Rectal smooth muscle tissue (tissue), 1 donor: ENCODE results near the gene MRC2.

Experiments
- H3K27ac ChIP-seq: one replicate; pipeline ENCODE4 v1.7.0; 2013; ENCODE audit warnings: low read depth, low read length, inconsistent platforms
- H3K27me3 ChIP-seq: one replicate; pipeline ENCODE4 v1.7.0; 2013; ENCODE audit warnings: low read length; ENCODE audit not compliant: control insufficient read depth, insufficient read depth
- H3K36me3 ChIP-seq: one replicate; pipeline ENCODE4 v1.7.0; 2013; ENCODE audit warnings: low read length; ENCODE audit not compliant: control insufficient read depth, insufficient read depth
- H3K4me1 ChIP-seq: one replicate; pipeline ENCODE4 v1.7.0; 2013; ENCODE audit warnings: low read length; ENCODE audit not compliant: control insufficient read depth, insufficient read depth
- H3K4me3 ChIP-seq: one replicate; pipeline ENCODE4 v1.7.0; 2013; ENCODE audit warnings: low read length
- H3K9ac ChIP-seq: one replicate; pipeline ENCODE4 v1.7.0; 2013; ENCODE audit warnings: low read length

MRC2 gene

DNA sequence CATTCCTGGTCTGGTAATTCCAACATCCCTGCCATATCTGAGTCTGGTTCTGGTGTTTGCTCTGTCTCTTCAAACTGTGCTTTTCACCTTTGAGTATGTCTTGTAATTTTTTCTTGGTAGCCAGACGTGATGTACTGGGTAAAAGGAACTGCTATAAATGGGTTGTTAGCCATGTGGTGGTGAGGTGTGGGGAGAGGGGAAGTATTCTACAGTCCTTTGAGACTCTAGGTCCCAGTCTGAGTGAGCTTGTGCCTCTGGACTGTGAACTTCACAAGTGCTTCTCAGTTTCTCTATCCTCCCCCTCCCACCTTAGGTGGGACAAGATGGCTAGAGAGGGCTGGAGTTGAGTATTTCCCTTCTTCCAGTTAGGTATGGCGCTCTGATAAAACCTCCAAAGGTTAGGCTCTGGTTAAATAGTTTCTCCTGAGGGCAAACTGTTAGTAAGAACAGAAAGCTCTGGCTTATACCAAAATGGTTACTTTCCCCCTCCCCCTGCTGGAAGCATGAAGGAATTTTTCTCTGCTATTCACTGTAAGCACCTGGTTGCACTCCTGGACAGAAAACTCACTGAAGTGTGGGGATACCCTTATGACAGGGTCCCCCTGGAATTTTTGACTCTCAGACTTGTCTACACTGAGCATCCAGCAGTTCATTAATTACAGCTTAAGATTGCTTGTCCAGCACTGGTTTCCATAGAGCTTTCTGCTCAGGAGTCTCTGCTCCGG lies 92.8 kb downstream of the MRC2 start:
- H3K27me3 ChIP-seq: no peaks in the 10 kb centered on the region
- no peak overlapping the region for H3K9ac ChIP-seq
- H3K27ac ChIP-seq: no peak overlapping the region
- no peaks in the 10 kb centered on the region for H3K36me3 ChIP-seq
- no peaks in the 10 kb centered on the region for H3K4me1 ChIP-seq
- no peak overlapping the region for H3K4me3 ChIP-seq

DNA sequence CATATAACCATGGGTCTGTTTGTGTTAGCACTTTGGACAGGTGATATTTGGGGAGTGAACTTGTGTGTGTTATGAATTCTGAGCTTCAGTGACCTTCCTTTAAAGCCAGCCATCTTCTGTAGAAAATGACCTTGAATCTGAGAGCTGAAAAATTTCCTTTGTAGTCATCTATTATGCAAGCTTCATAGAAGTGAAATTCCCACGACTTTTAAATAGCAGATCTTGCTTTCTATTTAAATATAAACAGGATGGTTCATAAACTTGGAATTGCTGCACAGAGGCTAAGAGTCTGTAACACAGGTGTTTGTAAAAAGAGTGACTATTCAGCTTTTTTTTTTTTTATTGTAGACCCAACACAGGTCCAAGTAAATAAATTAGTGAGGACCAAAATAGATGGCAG lies 95.2 kb downstream of the MRC2 start:
- Histone ChIP-seq H3K27me3 (no peaks in the 10 kb centered on the region), H3K27ac (no peak overlapping the region), H3K9ac (no peak overlapping the region), H3K4me1 (no peaks in the 10 kb centered on the region), H3K36me3 (no peaks in the 10 kb centered on the region), H3K4me3 (no peak overlapping the region)

DNA sequence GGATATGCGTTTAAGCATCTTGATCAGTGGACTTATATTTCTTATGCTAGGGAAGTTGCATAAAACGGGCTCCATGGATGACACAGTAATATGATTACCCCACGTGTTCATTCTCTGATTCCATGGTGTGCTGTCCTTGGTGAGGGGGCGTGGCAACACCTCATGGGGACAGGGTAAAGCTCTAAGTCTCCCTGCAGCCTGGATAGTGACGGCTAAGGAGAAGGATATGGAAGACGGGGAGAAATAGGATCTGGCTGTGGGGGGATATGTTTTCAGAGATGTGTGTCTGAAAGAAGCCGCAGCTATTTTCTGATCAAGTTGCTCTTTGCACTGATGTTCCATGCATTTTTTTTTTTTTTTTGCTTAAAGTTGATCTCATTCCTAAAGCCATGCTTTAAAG lies 96.4 kb downstream of the MRC2 start:
- Histone ChIP-seq H3K9ac (no peak overlapping the region), H3K27ac (no peak overlapping the region), H3K4me1 (no peaks in the 10 kb centered on the region), H3K36me3 (no peaks in the 10 kb centered on the region), H3K4me3 (no peak overlapping the region), H3K27me3 (no peaks in the 10 kb centered on the region)

DNA sequence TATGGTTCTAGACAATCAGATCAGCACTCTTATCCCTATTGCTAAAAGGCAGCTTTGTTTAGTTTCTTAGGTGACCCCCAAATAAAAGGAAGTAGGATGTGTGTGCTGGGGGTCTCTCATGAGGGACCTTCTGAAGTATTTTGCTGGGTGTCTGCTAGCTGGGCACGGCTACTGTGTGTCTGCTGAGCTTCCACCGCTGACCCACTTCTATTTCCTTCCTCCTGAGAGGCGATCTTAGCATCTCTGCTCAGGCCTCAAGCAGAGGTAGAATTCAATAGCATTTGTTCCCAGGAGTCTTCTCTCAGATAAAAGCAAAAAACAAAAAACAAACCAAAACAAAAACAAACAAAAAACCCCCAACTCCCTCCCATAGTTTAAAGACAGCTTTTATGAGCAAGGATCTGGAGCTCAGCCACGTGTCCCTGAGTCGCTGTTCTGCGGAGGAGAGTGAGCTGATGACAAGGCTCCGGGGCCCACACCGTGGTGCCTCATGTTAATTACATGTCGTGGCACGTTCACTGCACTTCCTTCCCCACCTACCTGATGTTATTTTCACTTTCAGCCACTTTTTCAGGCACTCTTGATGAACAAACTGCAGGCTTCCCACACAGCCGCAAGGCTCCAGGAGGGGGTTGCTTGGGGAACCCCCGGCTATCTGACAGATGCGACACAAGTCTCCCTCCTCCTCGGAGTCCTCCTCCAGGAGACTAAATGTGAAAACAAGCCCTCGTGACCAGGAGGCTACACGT lies 97.1 kb downstream of the MRC2 start:
- Histone ChIP-seq H3K4me1 (no peaks in the 10 kb centered on the region), H3K4me3 (no peak overlapping the region), H3K36me3 (no peaks in the 10 kb centered on the region), H3K9ac (no peak overlapping the region), H3K27me3 (no peaks in the 10 kb centered on the region), H3K27ac (no peak overlapping the region)

DNA sequence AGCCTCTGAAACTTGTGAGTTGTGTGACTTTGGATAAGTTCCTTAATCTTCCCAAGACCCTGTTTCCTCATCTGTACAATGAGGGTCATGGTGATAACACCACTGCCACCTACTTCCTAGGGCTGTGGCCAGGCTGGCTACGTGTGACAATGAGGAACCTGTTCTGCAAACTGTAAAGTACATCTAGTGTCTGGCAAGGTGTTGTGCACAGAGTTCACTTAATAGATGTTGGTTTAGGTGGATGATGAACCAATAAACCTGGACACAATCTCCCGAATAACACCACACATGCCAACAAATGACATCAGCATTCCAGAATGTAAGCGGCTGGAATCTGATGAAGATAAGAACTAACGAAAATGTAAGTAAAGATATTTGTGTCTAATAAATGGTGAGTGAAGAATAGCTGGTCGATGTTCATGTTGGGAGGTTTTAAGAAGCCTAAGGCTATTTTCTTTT lies 98.3 kb downstream of the MRC2 start:
- Histone ChIP-seq H3K4me3 (no peak overlapping the region), H3K4me1 (no peaks in the 10 kb centered on the region), H3K36me3 (no peaks in the 10 kb centered on the region), H3K9ac (no peak overlapping the region), H3K27me3 (no peaks in the 10 kb centered on the region), H3K27ac (no peak overlapping the region)

DNA sequence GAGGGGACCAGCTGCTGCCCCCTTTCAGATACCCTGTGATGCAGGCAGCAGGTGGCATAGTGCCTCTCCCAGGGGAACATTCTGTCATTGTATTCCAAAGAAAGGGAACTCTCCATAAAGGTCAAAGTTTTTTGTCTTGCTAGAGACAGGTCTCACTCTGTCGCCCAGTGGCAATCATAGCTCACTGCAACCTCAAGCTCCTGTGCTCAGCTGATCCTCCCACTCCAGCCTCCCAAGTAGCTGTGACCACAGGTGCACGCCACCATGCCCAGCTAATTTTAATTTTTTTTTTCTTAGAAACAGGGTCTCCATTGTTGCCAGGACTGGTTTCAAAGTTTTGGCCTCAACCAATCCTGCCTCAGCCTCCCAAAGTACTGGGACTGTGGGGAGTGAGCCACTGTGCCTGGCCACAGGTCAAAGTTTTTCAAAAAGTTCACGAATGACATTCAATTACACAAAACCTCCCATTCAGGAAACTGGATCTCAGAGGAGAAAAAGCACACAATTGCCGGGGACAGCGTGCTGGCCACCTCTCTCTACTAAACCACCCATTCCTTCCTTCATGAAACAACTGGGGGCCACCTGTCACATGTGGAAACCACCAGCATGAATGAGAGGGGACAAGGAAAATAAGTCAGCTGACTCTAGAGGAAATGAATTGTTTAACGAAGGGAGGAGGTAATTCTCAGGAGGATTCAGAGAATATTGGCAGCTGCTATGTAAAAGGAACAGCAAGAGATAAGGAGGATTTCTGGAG lies 100.6 kb downstream of the MRC2 start:
- H3K27me3 ChIP-seq: no peaks in the 10 kb centered on the region
- no peaks in the 10 kb centered on the region for H3K36me3 ChIP-seq
- no peak overlapping the region for H3K27ac ChIP-seq
- H3K9ac ChIP-seq: no peak overlapping the region
- H3K4me3 ChIP-seq: no peak overlapping the region
- H3K4me1 ChIP-seq: no peaks in the 10 kb centered on the region

DNA sequence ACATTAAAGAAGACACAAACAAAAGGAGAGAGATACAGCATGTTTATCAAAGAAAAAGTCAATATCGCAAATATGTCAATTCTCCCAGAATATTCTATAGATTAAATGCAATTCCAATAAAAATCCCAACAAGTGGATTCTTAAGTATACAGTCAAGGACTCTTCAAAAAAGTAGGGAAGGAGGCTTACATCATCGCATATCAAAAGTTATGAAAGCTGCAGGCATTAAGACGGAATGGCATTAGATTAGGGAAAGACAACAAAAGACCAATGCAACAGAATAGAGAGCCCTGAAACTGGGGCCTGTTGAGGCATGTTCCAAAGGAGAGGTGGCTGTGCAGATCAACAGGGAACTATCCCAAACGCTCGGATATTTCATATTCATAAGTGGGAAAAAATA lies 104.7 kb downstream of the MRC2 start:
- no peaks in the 10 kb centered on the region for H3K36me3 ChIP-seq
- no peak overlapping the region for H3K4me3 ChIP-seq
- no peak overlapping the region for H3K9ac ChIP-seq
- H3K4me1 ChIP-seq: no peaks in the 10 kb centered on the region
- H3K27me3 ChIP-seq: no peaks in the 10 kb centered on the region
- H3K27ac ChIP-seq: no peak overlapping the region

DNA sequence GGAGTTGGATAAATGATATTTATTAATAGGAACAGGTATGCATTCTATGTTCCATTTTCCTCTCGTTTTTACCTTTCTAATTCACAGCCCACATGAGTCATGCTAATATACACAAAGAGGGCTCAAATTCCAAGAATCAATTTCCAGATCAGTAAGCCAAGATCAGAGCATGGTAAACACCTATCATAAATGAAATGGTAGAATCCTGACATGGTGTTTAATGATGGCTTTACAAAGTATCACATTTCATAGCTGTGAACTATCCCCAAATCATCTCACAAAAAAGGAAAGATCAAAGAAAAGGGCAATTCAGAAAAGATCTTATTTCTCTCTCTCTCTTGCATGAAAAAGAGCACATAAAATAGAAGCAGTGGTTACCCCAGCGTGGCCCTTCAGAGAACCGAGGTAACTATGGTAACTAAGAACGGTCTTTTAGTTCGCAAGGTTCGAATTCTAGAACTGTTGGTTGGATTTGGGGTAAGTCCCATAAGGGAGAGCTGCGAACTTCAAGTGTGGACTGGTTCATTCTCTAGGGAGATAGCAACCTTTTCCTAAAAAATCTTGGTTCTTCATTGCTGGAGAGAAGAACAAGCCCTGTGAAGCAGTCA lies 107.7 kb downstream of the MRC2 start:
- Histone ChIP-seq H3K4me3 (no peak overlapping the region), H3K27ac (no peak overlapping the region), H3K36me3 (no peaks in the 10 kb centered on the region), H3K9ac (no peak overlapping the region), H3K4me1 (no peaks in the 10 kb centered on the region), H3K27me3 (no peaks in the 10 kb centered on the region)

DNA sequence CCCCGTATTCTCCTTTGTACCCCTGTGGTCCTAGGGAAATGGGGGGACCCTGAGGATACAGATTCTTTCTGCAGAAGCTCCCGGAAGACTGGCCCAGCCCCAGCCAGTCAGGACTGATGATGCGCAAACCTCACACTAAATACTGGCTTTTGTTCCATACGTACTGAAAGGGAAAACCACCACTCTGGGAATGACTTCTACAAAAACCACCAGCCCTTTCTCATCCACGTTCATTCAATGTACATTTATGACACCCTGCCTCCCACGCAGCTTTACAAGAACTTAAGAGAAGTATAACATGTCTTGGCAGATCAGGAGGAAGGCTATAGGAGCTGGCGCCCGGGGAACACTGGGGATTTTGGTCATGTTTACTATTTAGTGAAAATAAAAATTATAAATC lies 110.0 kb downstream of the MRC2 start:
- Histone ChIP-seq H3K4me1 (no peaks in the 10 kb centered on the region), H3K4me3 (no peak overlapping the region), H3K27ac (no peak overlapping the region), H3K36me3 (no peaks in the 10 kb centered on the region), H3K9ac (no peak overlapping the region), H3K27me3 (no peaks in the 10 kb centered on the region)

DNA sequence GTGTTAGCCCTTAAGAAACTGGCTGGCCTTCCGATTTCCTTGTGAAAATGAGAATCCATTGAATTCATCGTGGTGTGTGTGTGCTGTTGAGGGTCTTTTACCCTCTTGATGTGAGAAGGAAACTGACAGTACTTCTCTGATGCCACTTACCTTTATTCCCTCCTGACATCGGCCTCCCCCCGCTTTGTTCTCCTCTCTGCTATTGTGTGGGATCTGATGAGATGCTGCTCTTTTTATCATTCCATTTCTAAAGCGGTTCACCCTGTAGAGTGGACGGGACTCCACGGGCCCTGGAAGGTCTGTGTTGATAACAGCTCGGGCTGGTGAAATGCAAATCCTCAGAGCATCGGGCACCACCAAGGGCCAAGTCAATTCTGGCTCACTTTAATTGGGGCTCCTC lies 110.8 kb downstream of the MRC2 start:
- Histone ChIP-seq H3K27me3 (no peaks in the 10 kb centered on the region), H3K27ac (no peak overlapping the region), H3K9ac (no peak overlapping the region), H3K36me3 (no peaks in the 10 kb centered on the region), H3K4me1 (no peaks in the 10 kb centered on the region), H3K4me3 (no peak overlapping the region)

DNA sequence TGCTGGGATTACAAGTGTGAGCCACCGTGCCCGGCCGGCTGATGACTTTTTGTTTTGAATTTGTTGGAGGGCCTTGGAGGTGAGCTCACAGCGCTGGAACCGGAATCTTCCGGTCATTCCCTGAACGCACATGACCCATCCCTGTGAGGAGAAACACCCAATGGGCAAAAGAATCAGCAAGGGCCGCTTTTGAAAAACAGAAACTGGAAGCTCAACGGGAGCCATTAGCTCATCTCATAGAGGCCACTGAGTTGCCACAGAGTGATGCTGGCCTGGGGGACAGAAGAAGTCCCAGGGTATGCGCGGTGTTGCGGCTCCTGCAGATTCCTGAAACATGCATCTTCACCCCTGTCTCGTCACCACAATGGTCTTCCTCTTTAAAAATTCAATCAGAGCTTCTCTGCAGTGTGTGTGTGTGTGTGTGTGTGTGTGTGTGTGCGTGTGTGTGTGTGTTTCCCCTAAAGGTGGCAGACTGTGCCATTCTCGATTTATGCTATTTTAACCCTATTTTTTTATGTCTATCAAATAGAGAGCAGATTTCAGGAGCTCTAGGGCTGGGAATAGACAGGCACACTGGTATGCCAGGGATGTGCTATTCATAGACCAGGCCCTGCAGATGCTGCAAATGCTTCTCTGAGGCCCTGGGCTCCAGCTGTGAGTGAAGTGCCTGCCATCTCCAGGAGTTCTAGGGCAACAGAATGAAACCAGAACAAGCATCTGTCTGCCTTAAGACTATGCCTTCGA lies 112.3 kb downstream of the MRC2 start:
- no peak overlapping the region for H3K9ac ChIP-seq
- H3K4me3 ChIP-seq: no peak overlapping the region
- H3K27me3 ChIP-seq: no peaks in the 10 kb centered on the region
- H3K4me1 ChIP-seq: no peaks in the 10 kb centered on the region
- H3K36me3 ChIP-seq: no peaks in the 10 kb centered on the region
- H3K27ac ChIP-seq: no peak overlapping the region

DNA sequence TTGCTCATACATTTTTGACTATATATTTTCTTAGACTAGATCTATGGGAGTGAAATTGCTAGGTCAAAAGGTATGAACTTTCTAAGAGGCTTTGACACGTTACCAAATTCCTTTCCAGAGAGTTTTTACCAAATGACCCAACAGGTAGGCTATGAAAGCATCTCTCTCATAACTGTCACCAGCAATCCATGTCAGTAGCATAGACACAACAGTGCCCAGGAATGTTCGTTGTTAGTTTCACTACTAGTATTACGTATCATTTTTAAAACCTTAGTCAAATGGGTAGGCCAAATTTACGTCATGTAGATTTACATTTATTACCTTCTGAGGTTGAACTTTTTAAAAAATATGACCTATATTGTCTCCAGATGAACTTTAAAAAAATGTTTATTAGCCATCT lies 113.8 kb downstream of the MRC2 start:
- Histone ChIP-seq H3K36me3 (no peaks in the 10 kb centered on the region), H3K4me3 (no peak overlapping the region), H3K4me1 (no peaks in the 10 kb centered on the region), H3K9ac (no peak overlapping the region), H3K27me3 (no peaks in the 10 kb centered on the region), H3K27ac (no peak overlapping the region)
